IPS DF 6.9 (cell line): Measurements from ENCODE around the gene GSTK1.

Experiments
- DNase-seq: peaks from one replicate; pipeline ENCODE4 v3.0.0-alpha.2; 2013; ENCODE audit warnings: low read depth, low spot score
- H3K27ac ChIP-seq: one replicate; pipeline ENCODE4 v1.5.1; 2013; ENCODE audit warnings: low read length, control low read depth
- H3K27me3 ChIP-seq: 2 replicates; pipeline ENCODE4 v1.6.1; 2013; ENCODE audit warnings: mild to moderate bottlenecking, low read length; ENCODE audit not compliant: control insufficient read depth, insufficient read depth
- H3K36me3 ChIP-seq: 2 replicates; pipeline ENCODE4 v1.6.1; 2013; ENCODE audit warnings: low read length; ENCODE audit not compliant: control insufficient read depth, insufficient read depth
- H3K4me1 ChIP-seq: 2 replicates; pipeline ENCODE4 v1.6.1; 2013; ENCODE audit warnings: low read length; ENCODE audit not compliant: control insufficient read depth, insufficient read depth
- H3K4me3 ChIP-seq: 2 replicates; pipeline ENCODE4 v1.5.1; 2013; ENCODE audit warnings: mild to moderate bottlenecking, low read length
- H3K9me3 ChIP-seq: 2 replicates; pipeline ENCODE4 v1.6.1; 2013; ENCODE audit warnings: low read length, inconsistent platforms; ENCODE audit not compliant: control insufficient read depth, insufficient read depth
- WGBS: extraction: QIAGEN DNeasy Blood & Tissue Kit; methylation state at CpG from one replicate; pipeline ENCODE4 v1.1.7; 2013; ENCODE audit warnings: mixed read lengths, missing lambda C conversion rate; ENCODE audit not compliant: insufficient read length, insufficient coverage; 5-methylcytosine and 5-hydroxymethylcytosine counted together

GSTK1 gene

GRCh38 chr7:143295870-143296269, 32.6 kb downstream of the GSTK1 start:
- Histone ChIP-seq H3K4me3 (no peak overlapping the region), H3K27ac (no peak overlapping the region), H3K27me3 (0 out of 2 replicates have a peak, but pooled peaks cover 1% of the 10 kb centered on the region), H3K36me3 (peaks cover 38% of the 10 kb centered on the region), H3K4me1 (no peaks in the 10 kb centered on the region; the same call in 1 of the 2 replicates), H3K9me3 (no peaks in the 10 kb centered on the region)
- no peak for DNase-seq

DNA sequence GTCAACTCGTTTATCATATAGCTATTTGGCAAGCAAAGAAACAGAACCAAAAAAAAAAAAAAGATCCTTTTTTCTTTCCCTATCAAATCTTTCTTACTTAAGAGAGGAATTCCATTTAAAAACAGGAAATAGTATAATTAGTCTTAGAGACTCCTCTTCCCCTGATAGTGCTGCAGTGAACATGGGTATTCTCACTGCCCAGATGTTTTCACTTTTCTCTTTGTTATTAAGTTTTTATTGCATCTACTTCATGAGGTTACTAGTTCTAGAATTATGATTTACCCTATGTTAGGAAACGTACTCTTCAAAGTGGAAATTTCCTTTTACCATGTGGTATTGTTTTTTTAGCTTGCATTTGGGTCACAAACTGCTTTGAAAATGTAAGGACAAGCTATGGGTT, 33.4 kb downstream of the GSTK1 start:
- no peaks in the 10 kb centered on the region for H3K9me3 ChIP-seq
- no peak overlapping the region for H3K27ac ChIP-seq
- WGBS, result no CpG with 5 or more reads among the region's 2 CpGs
- no peak overlapping the region for H3K4me3 ChIP-seq
- no peak for DNase-seq
- H3K36me3 ChIP-seq, result peaks cover 44% of the 10 kb centered on the region
- H3K4me1 ChIP-seq, result no peaks in the 10 kb centered on the region; the same call in 1 of the 2 replicates
- 0 out of 2 replicates have a peak, but pooled peaks cover 1% of the 10 kb centered on the region for H3K27me3 ChIP-seq

GRCh38 chr7:143299346-143299745, 36.1 kb downstream of the GSTK1 start:
- Histone ChIP-seq H3K27me3 (0 out of 2 replicates have a peak, but pooled peaks cover 1% of the 10 kb centered on the region), H3K9me3 (no peaks in the 10 kb centered on the region), H3K4me3 (no peak overlapping the region), H3K4me1 (no peaks in the 10 kb centered on the region; the same call in 1 of the 2 replicates), H3K36me3 (peaks cover 41% of the 10 kb centered on the region), H3K27ac (no peak overlapping the region)
- no peak for DNase-seq
- WGBS, result no CpG with 5 or more reads among the region's 2 CpGs

DNA sequence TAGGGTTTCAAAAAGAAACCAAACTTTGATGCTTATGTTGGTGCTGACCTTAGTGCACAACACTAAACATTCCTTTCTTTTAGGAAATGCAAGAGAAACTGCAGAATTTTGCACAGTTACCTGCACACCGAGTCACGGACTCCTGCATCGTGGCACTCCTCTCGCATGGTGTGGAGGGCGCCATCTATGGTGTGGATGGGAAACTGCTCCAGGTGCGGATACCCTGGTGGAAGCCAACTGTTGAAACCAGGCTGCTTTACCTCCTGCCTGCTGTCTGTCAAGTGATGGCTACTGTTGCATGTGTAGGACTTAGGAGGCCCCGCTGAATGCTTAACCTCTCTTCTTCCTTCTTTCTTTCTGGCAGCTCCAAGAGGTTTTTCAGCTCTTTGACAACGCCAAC, 36.6 kb downstream of the GSTK1 start:
- no peaks in the 10 kb centered on the region for H3K9me3 ChIP-seq
- DNase-seq, result no peak

GRCh38 chr7:143300959-143301935, 38.0 kb downstream of the GSTK1 start:
- no peaks in the 10 kb centered on the region for H3K27me3 ChIP-seq
- H3K4me3 ChIP-seq, result no peak overlapping the region
- no peaks in the 10 kb centered on the region for H3K9me3 ChIP-seq
- H3K27ac ChIP-seq, result no peak overlapping the region
- WGBS, result no CpG with 5 or more reads among the region's 8 CpGs
- peaks cover 40% of the 10 kb centered on the region for H3K36me3 ChIP-seq
- DNase-seq, result no peak
- no peaks in the 10 kb centered on the region; the same call in 1 of the 2 replicates for H3K4me1 ChIP-seq

More for the DNA sequence above, 36.6 kb downstream of the GSTK1 start:
- no peaks in the 10 kb centered on the region; the same call in 1 of the 2 replicates for H3K4me1 ChIP-seq
- no CpG with 5 or more reads among the region's 8 CpGs for WGBS
- H3K36me3 ChIP-seq, result peaks cover 41% of the 10 kb centered on the region
- H3K4me3 ChIP-seq, result no peak overlapping the region
- H3K27ac ChIP-seq, result no peak overlapping the region
- H3K27me3 ChIP-seq, result 0 out of 2 replicates have a peak, but pooled peaks cover 1% of the 10 kb centered on the region

DNA sequence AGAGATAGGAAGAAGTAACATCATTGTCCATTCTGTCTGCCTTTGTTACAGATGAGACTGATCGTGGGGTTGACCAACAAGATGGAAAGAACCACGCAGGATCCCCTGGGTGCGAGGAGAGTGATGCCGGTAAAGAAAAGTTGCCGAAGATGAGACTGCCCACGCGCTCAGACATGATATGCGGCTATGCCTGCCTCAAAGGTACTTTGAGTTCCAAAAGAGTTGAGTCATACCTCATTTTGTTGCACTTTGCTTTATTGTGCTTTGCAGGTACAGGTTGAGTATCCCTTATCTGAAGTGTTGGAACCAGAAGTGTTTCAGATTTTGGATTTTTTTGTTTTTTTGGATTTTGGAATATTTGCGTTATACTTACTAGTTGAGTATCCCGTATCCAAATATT, 40.5 kb downstream of the GSTK1 start:
- Histone ChIP-seq H3K27ac (no peak overlapping the region), H3K36me3 (peaks cover 38% of the 10 kb centered on the region), H3K9me3 (no peaks in the 10 kb centered on the region), H3K4me1 (no peaks in the 10 kb centered on the region; the same call in 1 of the 2 replicates), H3K4me3 (no peak overlapping the region), H3K27me3 (no peaks in the 10 kb centered on the region)
- no CpG with 5 or more reads among the region's 10 CpGs for WGBS
- no peak for DNase-seq

- Histone ChIP-seq H3K4me3 (no peak overlapping the region), H3K27ac (no peak overlapping the region), H3K27me3 (no peaks in the 10 kb centered on the region), H3K36me3 (peaks cover 37% of the 10 kb centered on the region), H3K4me1 (no peaks in the 10 kb centered on the region; the same call in 1 of the 2 replicates), H3K9me3 (no peaks in the 10 kb centered on the region)
- no peak for DNase-seq
- no CpG with 5 or more reads among the region's 6 CpGs for WGBS
These were observed 41.7 kb downstream of the GSTK1 start for GRCh38 chr7:143304938-143305337.

GRCh38 chr7:143305423-143306070, 42.3 kb downstream of the GSTK1 start:
- Histone ChIP-seq H3K27ac (no peak overlapping the region), H3K27me3 (no peaks in the 10 kb centered on the region), H3K9me3 (no peaks in the 10 kb centered on the region), H3K4me1 (no peaks in the 10 kb centered on the region), H3K4me3 (no peak overlapping the region), H3K36me3 (peaks cover 31% of the 10 kb centered on the region)
- no peak for DNase-seq
- 100% methylated on average over 1 of the region's 10 CpGs for WGBS

DNA sequence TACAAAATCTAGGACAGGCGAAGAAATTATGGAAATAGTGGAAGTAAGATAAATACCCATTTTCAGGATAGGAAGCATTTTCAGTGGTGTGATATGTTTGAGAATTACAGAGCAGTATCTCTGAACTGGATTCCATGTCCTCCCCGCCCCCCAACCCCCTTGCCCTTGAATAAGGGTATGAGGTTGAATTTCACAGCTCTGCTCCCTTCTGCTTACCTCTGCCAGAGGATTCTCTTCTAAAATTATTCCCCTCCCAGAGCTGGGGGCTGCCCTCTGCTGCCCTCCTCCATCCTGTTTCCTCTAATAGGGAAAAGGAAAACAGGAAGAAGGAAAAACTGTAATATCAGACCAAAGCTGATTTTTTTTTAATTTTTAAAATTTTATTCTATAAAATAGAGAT, 45.4 kb downstream of the GSTK1 start:
- H3K27me3 ChIP-seq, result no peaks in the 10 kb centered on the region
- peaks cover 14% of the 10 kb centered on the region for H3K36me3 ChIP-seq
- no peaks in the 10 kb centered on the region for H3K4me1 ChIP-seq
- no peak overlapping the region for H3K27ac ChIP-seq
- no peaks in the 10 kb centered on the region for H3K9me3 ChIP-seq
- DNase-seq, result no peak
- no CpG with 5 or more reads among the region's 2 CpGs for WGBS
- no peak overlapping the region for H3K4me3 ChIP-seq

DNA sequence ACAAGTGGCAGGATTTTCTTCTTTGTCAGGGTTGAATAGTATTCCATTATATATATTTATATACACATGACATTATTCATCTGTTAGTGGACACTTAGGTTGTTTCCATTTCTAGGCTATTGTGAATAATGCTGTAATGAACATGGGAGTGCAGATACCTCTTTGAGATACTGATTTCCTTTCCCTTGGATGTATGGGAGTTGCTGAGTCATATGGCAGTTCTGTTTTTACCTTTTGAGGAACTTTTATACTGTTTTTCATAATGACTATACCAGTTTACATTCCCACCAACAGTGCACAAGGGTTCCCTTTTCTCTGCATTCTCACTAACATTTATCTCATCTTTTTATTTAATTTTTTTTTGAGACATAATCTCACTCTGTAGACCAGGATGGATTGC, 50.9 kb downstream of the GSTK1 start:
- no peaks in the 10 kb centered on the region for H3K36me3 ChIP-seq
- no peaks in the 10 kb centered on the region for H3K4me1 ChIP-seq
- no peak overlapping the region for H3K4me3 ChIP-seq
- H3K27me3 ChIP-seq, result no peaks in the 10 kb centered on the region
- no peaks in the 10 kb centered on the region for H3K9me3 ChIP-seq
- H3K27ac ChIP-seq, result no peak overlapping the region
- DNase-seq, result no peak
